Naive thymus-derived CD4-positive, alpha-beta T cell (primary cell): ENCODE results near the gene ST14. TPM values are rescaled to one million over a fixed set of nuclear protein-coding genes. Genes with fewer than 3 reads are reported as not detected.
"Not testable (repeated sequence)": the region's sequence is repeated elsewhere in the genome, so short reads cannot be mapped to it uniquely, and the experiment has no call there.

Experiments used
- ATAC-seq: fragments of 150-1000 bp; cut with Tn5 transposase; 2 replicates; pipeline ENCODE4 v1.10.0; 2021; ENCODE audit warnings: mild to moderate bottlenecking, moderate library complexity
- CTCF ChIA-PET: fragments of 350-600 bp; sonication (Branson Sonifier 250); formaldehyde crosslinking; loops from one replicate; lab custom pipeline; 2021; ENCODE audit warnings: antibody characterized with exemption; lab: Charles Lee
- POLR2A ChIA-PET: fragments of 350-600 bp; sonication (Branson Sonifier 250); formaldehyde crosslinking; loops from one replicate; lab custom pipeline; 2021; ENCODE audit warnings: antibody characterized with exemption, inconsistent platforms; lab: Charles Lee
- DNase-seq, 9 donors: peaks; one replicate each; pipeline versions ENCODE4 v3.0.0 to v3.0.0-alpha.2; 2020 to 2022; ENCODE audit warnings: mixed read lengths in 1 of 9
- H3K27ac ChIP-seq: one replicate; pipeline ENCODE4 v1.7.0; 2013; ENCODE audit warnings: mild to moderate bottlenecking, low read depth, low read length, moderate library complexity
- H3K27me3 ChIP-seq, 2 donors: one replicate each; pipeline ENCODE4 v1.7.0; 2013; ENCODE audit warnings: low read length in 2 of 2, mild to moderate bottlenecking in 2 of 2, moderate library complexity in 2 of 2; ENCODE audit not compliant: control insufficient read depth in 2 of 2, insufficient read depth in 2 of 2
- H3K36me3 ChIP-seq, 3 experiments: 1 replicate in 2 of 3; 2 replicates in 1 of 3; pipeline ENCODE4 v1.7.0; 2013; ENCODE audit warnings: low read length in 3 of 3, mild to moderate bottlenecking in 3 of 3, moderate library complexity in 1 of 3; ENCODE audit not compliant: insufficient read depth in 3 of 3, control insufficient read depth in 2 of 3
- H3K4me1 ChIP-seq, 2 donors: one replicate each; pipeline ENCODE4 v1.7.0; 2013; ENCODE audit warnings: low read length in 2 of 2, mild to moderate bottlenecking in 2 of 2, moderate library complexity in 1 of 2; ENCODE audit not compliant: control insufficient read depth in 2 of 2, insufficient read depth in 2 of 2
- H3K4me3 ChIP-seq: 2 replicates; pipeline ENCODE4 v1.7.0; 2013; ENCODE audit warnings: mild to moderate bottlenecking, low read length
- H3K9me3 ChIP-seq, 3 experiments: 1 replicate in 2 of 3; 2 replicates in 1 of 3; pipeline ENCODE4 v1.7.0; 2013; ENCODE audit warnings: low read length in 3 of 3; ENCODE audit not compliant: control insufficient read depth in 2 of 3
- H3K27ac Mint-ChIP-seq, 9 donors: one replicate each; pipeline ENCODE4 v1.8.0; 2020 to 2022; ENCODE audit warnings: mixed read lengths in 9 of 9, mild to moderate bottlenecking in 8 of 9, moderate library complexity in 5 of 9, inconsistent platforms in 2 of 9
- H3K27me3 Mint-ChIP-seq, 5 donors: one replicate each; pipeline ENCODE4 v1.8.0; 2021 to 2022; ENCODE audit warnings: mixed read lengths in 5 of 5, mild to moderate bottlenecking in 1 of 5
- H3K36me3 Mint-ChIP-seq, 5 donors: one replicate each; pipeline ENCODE4 v1.8.0; 2020 to 2022; ENCODE audit warnings: mixed read lengths in 5 of 5, mild to moderate bottlenecking in 3 of 5, inconsistent platforms in 1 of 5
- H3K4me1 Mint-ChIP-seq, 7 donors: one replicate each; pipeline ENCODE4 v1.8.0; 2020 to 2022; ENCODE audit warnings: mixed read lengths in 7 of 7, mild to moderate bottlenecking in 3 of 7, inconsistent platforms in 1 of 7
- H3K4me3 Mint-ChIP-seq, 10 donors: one replicate each; pipeline ENCODE4 v1.8.0; 2020 to 2022; ENCODE audit warnings: mild to moderate bottlenecking in 10 of 10, mixed read lengths in 10 of 10, moderate library complexity in 6 of 10, inconsistent platforms in 2 of 10
- H3K9me3 Mint-ChIP-seq, 11 donors: one replicate each; pipeline ENCODE4 v1.8.0; 2020 to 2022; ENCODE audit warnings: mixed read lengths in 11 of 11, mild to moderate bottlenecking in 4 of 11, inconsistent platforms in 1 of 11, moderate library complexity in 1 of 11
- intact Hi-C, 2 donors: fragments of 100-400 bp; cut with micrococcal nuclease; formaldehyde crosslinking; loops; one replicate each; pipeline ENCODE4 v1.15.1; 2023
- polyA plus RNA-seq, 2 donors: library from polyadenylated mRNA; unstranded; fragments of 300-500 nt; fragmentation: Illumina TruSeq; gene quantifications; one replicate each; pipeline ENCODE4 v1.2.3, GENCODE V29; 2021
- total RNA-seq, 6 experiments: library from RNA in 5 of 6; stranded (reverse) in 5 of 6; gene quantifications; 1 replicate in 5 of 6; 2 replicates in 1 of 6; pipeline ENCODE4 v1.2.3 and lab custom pipeline; 2021 to 2026

ST14 gene
- total and polyA plus RNA-seq, 7 experiments from 2014 or later: 0.05 to 8.8 (median 0.51) TPM; not detected in 2

- CTCF ChIA-PET: no interaction called here
- Histone ChIP-seq H3K36me3 (no peaks in the 10 kb centered on the region), H3K4me3 (no peak overlapping the region), H3K27ac (no peak overlapping the region), H3K9me3 (no peaks in the 10 kb centered on the region), H3K27me3 (no peaks in the 10 kb centered on the region), H3K4me1 (no peaks in the 10 kb centered on the region)
- POLR2A ChIA-PET: no interaction called here
- intact Hi-C loops: no loop called here
- Mint-ChIP-seq H3K4me1 (no peaks in the 10 kb centered on the region), H3K27me3 (peaks cover 0 to under 1% (median 0%) of the 10 kb centered on the region in 5 donors), H3K27ac (no peak overlapping the region), H3K9me3 (no peaks in the 10 kb centered on the region), H3K36me3 (no peaks in the 10 kb centered on the region), H3K4me3 (no peak overlapping the region)
- DNase-seq (no peak), ATAC-seq (no peak)
Observed at GRCh38 chr11:130189492-130190210, 30.1 kb downstream of the ST14 start.

GRCh38 chr11:130190371-130190881 lies 30.8 kb downstream of the ST14 start:
- H3K36me3 ChIP-seq: no peaks in the 10 kb centered on the region
- no peaks in the 10 kb centered on the region for H3K9me3 Mint-ChIP-seq

GRCh38 chr11:130191896-130192295 lies 32.3 kb downstream of the ST14 start:
- no peak for DNase-seq
- no peaks in the 10 kb centered on the region for H3K9me3 ChIP-seq
- H3K27ac Mint-ChIP-seq: no peak overlapping the region
- no peaks in the 10 kb centered on the region for H3K9me3 Mint-ChIP-seq
- no peaks in the 10 kb centered on the region for H3K27me3 Mint-ChIP-seq
- no peak overlapping the region for H3K4me3 Mint-ChIP-seq
- CTCF ChIA-PET: no interaction called here
- H3K27me3 ChIP-seq: no peaks in the 10 kb centered on the region
- no peaks in the 10 kb centered on the region for H3K4me1 ChIP-seq
- H3K4me3 ChIP-seq: no peak overlapping the region
- H3K36me3 ChIP-seq: no peaks in the 10 kb centered on the region
- no peak overlapping the region for H3K27ac ChIP-seq
- no peaks in the 10 kb centered on the region for H3K4me1 Mint-ChIP-seq
- H3K36me3 Mint-ChIP-seq: no peaks in the 10 kb centered on the region
- POLR2A ChIA-PET: no interaction called here
- no peak for ATAC-seq
- intact Hi-C loops: no loop called here

More at GRCh38 chr11:130190371-130190881, 30.8 kb downstream of the ST14 start:
- no peaks in the 10 kb centered on the region for H3K36me3 Mint-ChIP-seq
- no peak overlapping the region for H3K27ac Mint-ChIP-seq
- H3K27me3 ChIP-seq: no peaks in the 10 kb centered on the region
- H3K4me3 ChIP-seq: no peak overlapping the region
- no peak overlapping the region for H3K4me3 Mint-ChIP-seq
- no peaks in the 10 kb centered on the region for H3K9me3 ChIP-seq
- no peaks in the 10 kb centered on the region for H3K4me1 ChIP-seq
- POLR2A ChIA-PET: no interaction called here
- no peaks in the 10 kb centered on the region for H3K27me3 Mint-ChIP-seq
- ATAC-seq (no peak), DNase-seq (no peak)
- H3K27ac ChIP-seq: no peak overlapping the region
- CTCF ChIA-PET: no interaction called here
- no peaks in the 10 kb centered on the region for H3K4me1 Mint-ChIP-seq
- intact Hi-C loops: no loop called here

- ChIA-PET CTCF (no interaction called here), POLR2A (interaction anchor here (0.6 kb wide), 1 partner anchor 118 kb away, joined by 4 read pairs; no protein-coding TSS in a partner anchor)
- ATAC-seq: no peak
- Mint-ChIP-seq H3K9me3 (no peaks in the 10 kb centered on the region), H3K27me3 (no peaks in the 10 kb centered on the region), H3K4me3 (no peak overlapping the region), H3K4me1 (no peaks in the 10 kb centered on the region), H3K27ac (no peak overlapping the region), H3K36me3 (no peaks in the 10 kb centered on the region)
- Histone ChIP-seq H3K4me1 (no peaks in the 10 kb centered on the region), H3K27ac (no peak overlapping the region), H3K4me3 (no peak overlapping the region), H3K27me3 (no peaks in the 10 kb centered on the region), H3K9me3 (no peaks in the 10 kb centered on the region), H3K36me3 (no peaks in the 10 kb centered on the region)
- DNase-seq: no peak
- intact Hi-C loops: no loop called here
Observed at GRCh38 chr11:130192845-130193267, 33.3 kb downstream of the ST14 start.

GRCh38 chr11:130193551-130193950 lies 34.0 kb downstream of the ST14 start:
- CTCF ChIA-PET: not testable (repeated sequence)

GRCh38 chr11:130194241-130195023 lies 34.9 kb downstream of the ST14 start:
- H3K4me1 Mint-ChIP-seq: no peaks in the 10 kb centered on the region
- POLR2A ChIA-PET: no interaction called here
- H3K9me3 ChIP-seq: no peaks in the 10 kb centered on the region
- H3K4me3 ChIP-seq: no peak overlapping the region
- H3K9me3 Mint-ChIP-seq: no peaks in the 10 kb centered on the region
- H3K36me3 ChIP-seq: no peaks in the 10 kb centered on the region
- no peak overlapping the region for H3K27ac Mint-ChIP-seq
- no peak overlapping the region for H3K4me3 Mint-ChIP-seq
- no peaks in the 10 kb centered on the region for H3K4me1 ChIP-seq
- no peaks in the 10 kb centered on the region for H3K27me3 ChIP-seq
- H3K27ac ChIP-seq: no peak overlapping the region
- ATAC-seq (no peak), DNase-seq (no peak)
- intact Hi-C loops: no loop called here
- no peaks in the 10 kb centered on the region for H3K27me3 Mint-ChIP-seq
- CTCF ChIA-PET: no interaction called here
- H3K36me3 Mint-ChIP-seq: no peaks in the 10 kb centered on the region

More at GRCh38 chr11:130193551-130193950, 34.0 kb downstream of the ST14 start:
- H3K27ac Mint-ChIP-seq, ATAC-seq, H3K27ac ChIP-seq, H3K4me3 Mint-ChIP-seq, H3K27me3 ChIP-seq, H3K4me1 ChIP-seq, H3K36me3 Mint-ChIP-seq, POLR2A ChIA-PET, intact Hi-C loops, H3K36me3 ChIP-seq, H3K4me1 Mint-ChIP-seq, H3K4me3 ChIP-seq, H3K9me3 Mint-ChIP-seq, H3K9me3 ChIP-seq, DNase-seq, H3K27me3 Mint-ChIP-seq: not testable (repeated sequence)
